ENCODE data around the gene VWA3B. TPM values are rescaled to one million over a fixed set of nuclear protein-coding genes. Genes with fewer than 3 reads are reported as not detected.
A peak's percentile ranks its signal among the peaks of the same experiment; 100 is the strongest.
"Not testable (repeated sequence)": the region's sequence is repeated elsewhere in the genome, so short reads cannot be mapped to it uniquely, and the experiment has no call there.

The VWA3B gene, protein sequence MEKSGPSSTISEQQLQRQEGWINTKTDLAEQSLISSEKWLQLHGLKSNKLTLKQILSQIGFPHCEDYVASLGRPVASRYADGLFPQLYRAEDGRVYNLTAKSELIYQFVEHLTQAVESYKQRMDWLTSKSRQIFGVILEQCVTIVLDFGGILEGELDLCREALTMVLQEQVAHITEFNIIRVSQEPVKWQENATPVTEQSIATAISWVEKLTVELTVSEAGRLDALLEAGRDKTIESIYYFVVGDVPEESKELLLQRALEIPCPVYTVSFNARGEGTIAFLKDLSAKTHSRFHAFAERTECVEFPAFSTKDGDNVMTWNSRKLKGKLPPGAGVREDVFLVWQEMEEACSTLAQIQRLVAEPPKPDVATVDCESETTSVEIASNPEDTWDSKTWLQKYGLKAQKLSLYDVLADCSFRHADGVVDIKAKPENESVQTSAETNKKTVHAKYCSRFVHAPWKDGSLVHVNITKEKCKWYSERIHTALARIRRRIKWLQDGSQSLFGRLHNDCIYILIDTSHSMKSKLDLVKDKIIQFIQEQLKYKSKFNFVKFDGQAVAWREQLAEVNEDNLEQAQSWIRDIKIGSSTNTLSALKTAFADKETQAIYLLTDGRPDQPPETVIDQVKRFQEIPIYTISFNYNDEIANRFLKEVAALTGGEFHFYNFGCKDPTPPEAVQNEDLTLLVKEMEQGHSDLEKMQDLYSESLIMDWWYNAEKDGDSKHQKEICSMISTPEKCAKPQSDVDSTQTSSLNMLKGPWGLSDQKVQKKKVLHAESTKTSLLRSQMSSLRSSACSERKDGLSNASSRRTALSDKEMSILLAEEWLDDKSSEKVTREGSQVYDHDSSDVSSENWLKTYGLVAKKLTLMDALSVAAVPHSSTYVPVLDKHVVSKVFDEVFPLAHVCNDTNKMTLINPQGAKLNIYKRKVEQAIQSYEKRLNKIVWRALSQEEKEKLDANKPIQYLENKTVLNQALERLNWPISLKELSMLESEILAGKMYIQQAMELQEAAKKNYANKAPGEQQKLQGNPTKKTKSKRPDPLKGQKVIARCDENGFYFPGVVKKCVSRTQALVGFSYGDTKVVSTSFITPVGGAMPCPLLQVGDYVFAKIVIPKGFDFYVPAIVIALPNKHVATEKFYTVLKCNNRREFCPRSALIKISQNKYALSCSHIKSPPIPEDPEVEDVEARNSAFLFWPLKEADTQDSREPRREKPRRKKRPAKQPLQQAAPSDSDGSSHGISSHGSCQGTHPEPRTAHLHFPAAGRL (N-terminal part only)
- total RNA-seq = not detected in 2 replicates

DNA sequence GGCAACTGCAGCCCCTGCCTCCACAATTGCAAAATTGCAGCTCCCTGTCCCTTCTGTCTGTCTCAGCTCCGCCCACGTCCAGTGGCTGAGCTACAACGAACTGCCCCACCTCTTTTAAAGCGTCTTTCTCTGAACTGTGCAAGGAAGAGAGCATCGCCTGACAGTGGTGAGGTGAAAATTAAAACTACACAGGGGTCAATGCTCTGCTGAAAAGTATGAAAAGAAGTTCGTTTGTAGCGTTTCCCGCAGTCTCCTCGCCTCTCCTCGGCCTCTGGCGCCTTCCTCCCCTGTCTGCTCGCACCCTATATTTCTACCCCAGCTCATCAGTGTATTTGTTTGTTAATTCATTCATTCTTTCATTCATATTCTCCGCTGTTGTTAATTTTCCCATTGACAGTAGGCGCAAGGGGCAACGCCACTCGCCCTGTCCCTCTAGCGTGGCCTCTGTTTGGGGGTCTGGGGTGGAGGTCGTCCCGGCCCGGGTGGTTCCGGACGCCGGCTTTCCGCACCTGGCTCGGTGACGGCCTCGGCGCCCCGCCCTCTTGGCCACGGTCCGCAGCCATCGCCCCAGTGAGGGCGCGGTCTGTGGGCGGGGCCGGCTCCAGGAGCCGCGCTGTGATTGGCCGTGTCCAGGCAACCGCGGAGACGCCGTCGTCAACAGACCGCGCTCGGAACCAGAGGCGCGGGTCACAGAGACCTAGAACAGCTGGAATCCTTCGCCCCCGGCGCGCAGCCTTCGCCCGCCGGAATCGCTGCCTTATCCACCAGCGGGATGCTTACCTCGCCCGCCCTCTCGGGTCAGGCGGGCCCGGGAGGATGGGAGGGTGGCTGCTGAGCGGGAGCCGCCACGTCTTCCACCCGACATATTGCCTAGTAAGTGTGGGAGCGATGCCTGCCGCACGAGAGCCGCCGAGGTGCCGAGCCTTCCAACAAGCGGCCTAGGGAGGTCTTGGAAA, at the start of gene VWA3B:
TSS of gene VWA3B (plus strand) at position 677 of the 956 bp plus-strand sequence. CDS start 5,926 bp downstream, outside the sequence.
- Mint-ChIP-seq H3K36me3 (ENCODE audit: low read depth) (no peaks in the 10 kb centered on the region), H3K9me3 (no peaks in the 10 kb centered on the region), H3K4me3 (peak within 1 kb of the TSS; percentile 77), H3K4me1 (ENCODE audit: low read depth) (peaks cover 25% of the 10 kb centered on the region), H3K27ac (no peak within 1 kb of the TSS), H3K27me3 (ENCODE audit: insufficient read depth) (peaks cover 36% of the 10 kb centered on the region)
- peak; percentile 57 for DNase-seq (ENCODE audit: low spot score)
- intact Hi-C loops (cut with micrococcal nuclease) = loop anchor here (1.0 to 2.0 kb wide), 4 partner anchors 48 to 280 kb away; partner anchors contain the start of gene TMEM131

DNA sequence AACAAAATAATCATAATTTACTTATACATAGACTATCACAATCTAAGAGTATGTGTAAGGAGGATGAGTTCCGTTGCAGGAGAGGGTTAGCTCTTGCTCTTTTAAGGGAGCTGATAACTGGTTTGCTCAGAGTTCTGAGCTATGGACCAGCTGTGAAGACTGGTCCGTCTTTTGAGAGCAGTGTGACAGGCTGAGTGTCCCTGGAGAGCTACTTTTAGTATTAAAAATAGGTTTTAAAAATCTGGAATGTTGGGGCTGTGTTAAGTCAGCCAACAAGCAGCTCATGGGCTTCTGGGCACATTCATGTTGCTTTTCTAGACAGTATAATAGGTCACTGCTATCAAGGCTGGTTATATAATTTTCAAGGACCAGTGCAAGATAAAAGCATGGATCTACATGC, 49.8 kb upstream of the VWA3B start:
- no peaks in the 10 kb centered on the region for H3K4me1 Mint-ChIP-seq (ENCODE audit: low read depth)
- no peak overlapping the region for H3K4me3 Mint-ChIP-seq
- H3K27ac Mint-ChIP-seq = no peak overlapping the region
- H3K9me3 Mint-ChIP-seq = no peaks in the 10 kb centered on the region
- H3K27me3 Mint-ChIP-seq (ENCODE audit: insufficient read depth) = no peaks in the 10 kb centered on the region
- H3K36me3 Mint-ChIP-seq (ENCODE audit: low read depth) = no peaks in the 10 kb centered on the region
- no peak for DNase-seq (ENCODE audit: low spot score)
- intact Hi-C loops (cut with micrococcal nuclease) = no loop called here

DNA sequence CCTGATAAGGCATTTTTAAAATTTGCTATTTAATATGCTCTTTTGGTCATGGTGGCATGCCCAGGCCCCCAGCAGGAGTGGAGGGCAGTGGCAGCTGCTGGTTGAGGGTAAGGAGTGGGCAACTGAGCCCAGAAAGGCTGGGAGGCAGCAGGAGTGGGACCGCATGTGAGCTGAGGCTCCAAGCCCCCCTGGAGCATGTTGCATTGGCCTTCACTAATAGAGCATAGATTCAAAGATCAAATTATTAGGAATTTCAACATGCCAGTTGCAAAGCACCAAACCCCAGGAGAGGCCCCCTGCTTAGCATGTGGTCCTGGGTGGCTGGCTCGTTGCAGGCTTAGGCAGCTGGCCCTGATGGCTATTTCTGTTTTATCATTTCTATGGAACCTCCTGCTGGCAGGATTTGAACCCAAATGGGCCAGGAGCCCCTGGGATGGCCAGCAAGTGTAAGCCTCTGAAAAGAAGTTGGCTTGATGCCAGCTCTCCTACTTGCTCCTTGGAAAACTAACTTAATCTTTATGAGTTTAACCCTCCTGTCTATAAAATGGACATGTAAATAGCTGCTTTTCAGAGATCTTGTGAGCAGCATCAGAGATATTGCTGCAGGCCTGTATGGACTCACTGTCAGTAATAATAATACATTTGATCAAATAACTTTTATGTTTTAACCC, 49.2 kb upstream of the VWA3B start:
- no peak for DNase-seq (ENCODE audit: low spot score)
- H3K4me1 Mint-ChIP-seq (ENCODE audit: low read depth) = no peaks in the 10 kb centered on the region
- H3K9me3 Mint-ChIP-seq = peaks cover 4% of the 10 kb centered on the region
- intact Hi-C loops (cut with micrococcal nuclease) = no loop called here
- no peak overlapping the region for H3K4me3 Mint-ChIP-seq
- H3K27me3 Mint-ChIP-seq (ENCODE audit: insufficient read depth) = peaks cover 2% of the 10 kb centered on the region
- no peaks in the 10 kb centered on the region for H3K36me3 Mint-ChIP-seq (ENCODE audit: low read depth)
- no peak overlapping the region for H3K27ac Mint-ChIP-seq

DNA sequence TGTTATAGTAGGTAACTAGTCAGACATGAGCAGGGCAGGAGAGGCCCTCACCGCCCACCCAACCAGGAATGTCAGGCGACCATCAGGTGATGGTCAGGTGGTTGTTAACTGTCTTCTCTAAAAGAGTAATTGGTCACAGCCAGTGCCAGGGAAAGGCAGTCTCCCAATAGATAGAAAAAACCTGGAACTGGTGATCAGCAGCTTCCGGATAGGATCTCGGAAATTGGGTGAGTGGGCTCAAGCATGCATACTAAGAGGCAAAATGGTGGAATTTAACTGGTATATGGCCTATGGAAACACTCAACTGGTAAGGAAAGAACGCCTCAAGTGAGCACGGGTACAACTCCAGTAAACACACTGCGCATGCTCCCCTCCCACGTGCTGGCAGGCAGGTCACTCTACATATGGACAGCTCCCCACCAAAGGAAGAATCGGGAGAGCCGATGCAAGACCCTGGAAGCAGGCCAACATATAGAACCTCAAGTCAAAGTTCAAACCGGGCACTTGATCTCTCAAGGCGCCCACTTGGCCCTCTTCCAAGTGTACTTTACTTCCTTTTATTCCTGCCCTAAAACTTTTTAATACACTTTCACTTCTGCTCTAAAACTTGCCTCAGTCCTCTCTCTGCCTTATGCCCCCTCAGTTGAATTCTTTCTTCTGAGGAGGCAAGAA, 47.7 kb upstream of the VWA3B start:
- intact Hi-C loops (cut with micrococcal nuclease) = no loop called here
- H3K27me3 Mint-ChIP-seq (ENCODE audit: insufficient read depth) = peaks cover 2% of the 10 kb centered on the region
- DNase-seq (ENCODE audit: low spot score) = no peak
- H3K9me3 Mint-ChIP-seq = peaks cover 13% of the 10 kb centered on the region
- no peaks in the 10 kb centered on the region for H3K4me1 Mint-ChIP-seq (ENCODE audit: low read depth)
- no peak overlapping the region for H3K4me3 Mint-ChIP-seq
- H3K36me3 Mint-ChIP-seq (ENCODE audit: low read depth) = no peaks in the 10 kb centered on the region
- no peak overlapping the region for H3K27ac Mint-ChIP-seq

DNA sequence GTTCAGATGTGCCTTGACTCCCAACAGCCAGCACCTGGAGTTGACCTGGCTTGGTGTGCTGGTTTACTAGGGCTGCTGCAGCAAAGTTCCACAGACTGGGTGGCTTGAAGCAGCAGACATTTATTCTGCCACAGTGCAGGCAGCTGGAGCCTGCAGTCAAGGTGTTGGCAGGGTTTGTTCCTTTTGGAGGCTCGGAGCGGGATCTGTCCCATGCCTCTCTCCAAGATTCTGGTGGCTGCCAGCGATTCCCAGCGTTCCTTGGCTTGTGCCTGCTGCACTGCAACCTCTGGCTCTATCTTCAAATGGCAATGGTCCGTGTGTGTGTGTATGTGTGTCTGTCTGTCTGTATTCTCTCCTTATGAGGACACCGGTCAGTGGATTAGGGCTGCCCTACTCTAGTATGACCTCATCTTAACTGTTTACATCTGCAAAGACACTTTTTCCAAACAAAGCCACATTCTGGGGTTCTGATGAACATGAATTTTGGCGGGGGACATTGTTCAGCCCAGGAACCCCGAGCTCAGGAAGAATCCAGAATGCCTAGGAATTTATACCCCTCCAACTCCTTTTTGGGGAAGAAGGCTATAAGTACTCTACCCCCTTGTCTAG, 46.5 kb upstream of the VWA3B start:
- Mint-ChIP-seq H3K36me3 (ENCODE audit: low read depth) (no peaks in the 10 kb centered on the region), H3K4me1 (ENCODE audit: low read depth) (no peaks in the 10 kb centered on the region), H3K27me3 (ENCODE audit: insufficient read depth) (peaks cover 2% of the 10 kb centered on the region), H3K9me3 (peaks cover 25% of the 10 kb centered on the region), H3K4me3 (no peak overlapping the region), H3K27ac (no peak overlapping the region)
- intact Hi-C loops (cut with micrococcal nuclease) = no loop called here
- no peak for DNase-seq (ENCODE audit: low spot score)

DNA sequence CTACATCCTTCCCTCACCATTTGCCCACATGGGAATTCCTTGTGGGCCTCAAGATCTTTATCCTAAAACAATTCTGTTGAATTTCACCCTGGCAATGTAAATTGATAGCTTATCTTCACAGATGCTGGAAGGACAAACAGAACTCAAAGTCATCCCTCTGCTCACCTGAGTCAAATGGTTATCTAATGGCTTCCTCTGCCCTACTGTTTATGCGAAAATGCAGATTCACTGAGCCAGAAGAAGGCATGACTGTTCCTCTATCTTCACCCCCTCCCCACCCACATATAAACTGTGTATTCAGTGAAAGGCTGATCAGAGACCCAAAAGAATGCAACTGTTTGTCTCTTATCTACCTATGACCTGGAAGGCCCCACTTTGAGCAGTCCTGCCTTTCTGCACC, 43.9 kb upstream of the VWA3B start:
- intact Hi-C loops (cut with micrococcal nuclease) = no loop called here

DNA sequence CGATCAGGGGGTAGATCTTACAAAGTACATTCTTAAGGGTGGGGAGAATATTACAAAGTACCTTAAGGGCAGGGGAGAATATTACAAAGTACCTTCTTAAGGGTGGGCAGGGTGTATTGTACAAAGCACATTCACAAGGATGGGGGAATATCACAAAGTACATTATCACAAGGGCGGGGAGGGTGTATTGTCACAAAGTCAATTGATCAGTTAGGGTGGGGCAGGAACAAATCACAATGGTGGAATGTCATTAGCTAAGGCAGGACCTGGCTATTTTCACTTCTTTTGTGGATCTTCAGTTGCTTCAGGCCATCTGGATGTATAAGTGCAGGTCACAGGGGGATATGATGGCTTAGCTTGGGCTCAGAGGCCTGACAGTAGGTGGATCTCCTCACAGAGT, 42.2 kb upstream of the VWA3B start:
- H3K36me3 Mint-ChIP-seq (ENCODE audit: low read depth); DNase-seq (ENCODE audit: low spot score); H3K4me3 Mint-ChIP-seq; H3K27me3 Mint-ChIP-seq (ENCODE audit: insufficient read depth); H3K27ac Mint-ChIP-seq; H3K4me1 Mint-ChIP-seq (ENCODE audit: low read depth); intact Hi-C loops (cut with micrococcal nuclease): not testable (repeated sequence)
- H3K9me3 Mint-ChIP-seq = peaks cover 31% of the 10 kb centered on the region

More for the DNA sequence above, 43.9 kb upstream of the VWA3B start:
- H3K27ac Mint-ChIP-seq = no peak overlapping the region
- H3K36me3 Mint-ChIP-seq (ENCODE audit: low read depth) = no peaks in the 10 kb centered on the region
- DNase-seq (ENCODE audit: low spot score) = no peak
- H3K9me3 Mint-ChIP-seq = peaks cover 28% of the 10 kb centered on the region
- H3K4me1 Mint-ChIP-seq (ENCODE audit: low read depth) = no peaks in the 10 kb centered on the region
- no peak overlapping the region for H3K4me3 Mint-ChIP-seq
- peaks cover 2% of the 10 kb centered on the region for H3K27me3 Mint-ChIP-seq (ENCODE audit: insufficient read depth)

DNA sequence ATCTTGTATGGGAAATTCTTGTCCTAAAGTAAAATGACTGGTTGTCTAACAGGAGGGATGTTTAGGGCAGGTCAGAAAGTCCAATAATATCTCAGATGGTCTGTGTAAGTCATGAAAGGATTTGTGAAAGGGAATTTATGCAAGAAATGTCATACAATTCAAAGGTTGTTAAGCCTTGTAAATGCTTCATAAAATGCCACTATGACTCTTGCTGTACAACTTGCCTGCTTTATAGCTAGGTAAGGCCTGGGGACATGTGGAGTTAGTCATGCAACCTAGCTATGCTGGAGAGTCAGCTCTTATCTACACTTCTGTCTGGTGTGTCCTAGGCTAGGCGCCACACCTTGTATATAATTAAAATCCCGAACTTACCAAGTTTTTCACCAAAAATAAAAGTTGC, 36.9 kb upstream of the VWA3B start:
- Mint-ChIP-seq H3K36me3 (ENCODE audit: low read depth) (no peaks in the 10 kb centered on the region), H3K27ac (no peak overlapping the region), H3K4me1 (ENCODE audit: low read depth) (no peaks in the 10 kb centered on the region), H3K27me3 (ENCODE audit: insufficient read depth) (peaks cover 4% of the 10 kb centered on the region), H3K4me3 (no peak overlapping the region), H3K9me3 (peaks cover 10% of the 10 kb centered on the region)
- DNase-seq (ENCODE audit: low spot score) = no peak
- intact Hi-C loops (cut with micrococcal nuclease) = no loop called here

DNA sequence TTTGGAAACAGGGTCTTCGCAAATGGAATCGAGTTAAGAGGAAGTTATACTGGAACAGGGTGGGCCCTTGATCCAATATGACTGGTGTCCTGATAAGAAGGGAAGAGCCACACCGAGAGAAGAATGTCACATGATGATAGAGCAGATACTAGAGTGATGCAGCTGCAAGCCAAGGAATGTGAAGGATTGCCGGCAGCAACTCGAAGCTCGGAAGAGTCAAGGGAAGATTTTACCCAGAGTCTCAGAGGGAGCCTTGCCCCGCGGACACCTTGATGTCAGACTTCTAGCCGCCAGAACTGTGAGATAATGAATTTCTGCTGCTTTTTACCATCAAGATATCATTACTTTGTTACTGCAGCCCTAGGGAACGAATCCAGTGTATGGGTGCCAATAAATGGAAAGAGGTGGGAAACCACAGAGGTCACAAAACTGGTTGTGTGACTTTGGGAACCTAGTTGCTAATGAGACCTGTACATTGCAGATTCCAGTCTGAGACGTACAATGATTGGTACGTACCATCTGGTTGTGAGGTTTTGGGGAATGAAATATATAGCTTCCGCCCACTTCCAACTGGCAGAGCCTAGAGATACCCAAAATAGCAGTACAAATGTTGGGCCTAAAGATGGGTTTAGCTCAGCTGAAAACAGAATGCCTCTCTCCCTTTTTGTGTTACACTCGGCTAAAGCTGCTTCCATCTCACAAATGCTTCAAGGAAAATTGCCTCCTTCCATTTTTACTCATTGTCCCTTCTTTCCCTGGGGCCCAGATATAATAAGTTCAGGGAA, 28.6 kb upstream of the VWA3B start:
- DNase-seq (ENCODE audit: low spot score) = no peak
- Mint-ChIP-seq H3K27me3 (ENCODE audit: insufficient read depth) (peaks cover 9% of the 10 kb centered on the region), H3K27ac (no peak overlapping the region), H3K4me3 (no peak overlapping the region), H3K9me3 (no peaks in the 10 kb centered on the region), H3K36me3 (ENCODE audit: low read depth) (no peaks in the 10 kb centered on the region), H3K4me1 (ENCODE audit: low read depth) (no peaks in the 10 kb centered on the region)
- intact Hi-C loops (cut with micrococcal nuclease) = no loop called here

DNA sequence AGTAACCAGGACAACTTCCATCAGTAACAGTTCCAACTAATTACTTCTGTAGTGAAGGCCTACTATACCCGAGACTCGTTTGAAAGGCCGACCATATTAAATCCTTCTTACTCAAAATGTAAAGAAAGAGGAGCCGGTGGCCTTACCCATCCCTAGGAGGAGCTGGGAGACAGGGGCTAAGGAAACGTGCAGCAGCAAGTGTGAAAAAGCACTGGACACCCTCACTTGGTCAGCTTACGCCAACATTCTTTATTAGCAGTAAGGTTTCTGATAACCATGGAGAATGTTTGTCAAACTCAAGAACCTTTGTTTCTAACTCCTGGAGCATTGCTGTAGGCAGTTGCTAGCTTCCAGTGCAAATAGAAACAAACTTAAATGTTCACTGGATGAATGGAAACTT, 26.7 kb upstream of the VWA3B start:
- intact Hi-C loops (cut with micrococcal nuclease) = no loop called here
- no peaks in the 10 kb centered on the region for H3K36me3 Mint-ChIP-seq (ENCODE audit: low read depth)
- H3K27ac Mint-ChIP-seq = no peak overlapping the region
- no peaks in the 10 kb centered on the region for H3K4me1 Mint-ChIP-seq (ENCODE audit: low read depth)
- H3K27me3 Mint-ChIP-seq (ENCODE audit: insufficient read depth) = peaks cover 9% of the 10 kb centered on the region
- no peak overlapping the region for H3K4me3 Mint-ChIP-seq
- H3K9me3 Mint-ChIP-seq = no peaks in the 10 kb centered on the region
- DNase-seq (ENCODE audit: low spot score) = no peak
